ENCODE results near the gene MLLT3.

The MLLT3 gene

DNA sequence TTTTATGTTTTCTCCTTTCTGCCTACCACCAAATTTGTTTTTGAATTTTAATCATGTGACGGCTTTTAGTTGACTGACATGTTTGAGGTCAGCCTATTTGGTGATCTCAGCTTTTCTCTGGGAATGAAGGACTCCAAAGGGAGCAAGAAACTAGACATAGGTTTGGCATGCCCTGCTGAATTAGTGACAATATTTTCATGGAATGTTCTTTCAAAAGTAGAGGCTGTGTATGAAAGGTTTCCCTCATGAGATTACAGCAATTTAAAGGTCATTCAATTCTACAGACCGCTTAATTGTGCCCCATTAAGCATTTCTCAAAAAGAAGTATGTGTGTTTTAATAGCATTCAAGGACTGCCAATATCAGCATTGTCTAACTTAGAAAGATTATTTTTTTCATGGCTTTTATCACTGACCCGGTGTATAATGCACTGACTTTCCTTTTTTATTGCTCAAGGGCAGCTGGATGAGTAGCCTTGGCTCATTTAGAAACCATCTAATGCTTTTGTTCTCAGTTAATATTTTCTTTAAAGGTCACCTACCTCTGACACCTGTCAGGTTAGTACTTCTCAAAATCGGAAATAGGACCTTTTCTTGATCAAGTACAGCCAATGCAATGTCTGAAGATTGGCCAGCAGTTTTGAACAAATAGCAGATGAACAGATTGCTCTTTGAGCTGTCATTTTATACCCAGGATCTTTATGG lies 8.1 kb upstream of the MLLT3 start:
- TF ChIP-seq ISL1 (CRISPR knock-in tag; IDR thresholded peaks at IDR 0.05), result peak; percentile 49
- TF ChIP-seq TOX (CRISPR knock-in tag; IDR thresholded peaks at IDR 0.05; ENCODE audit: borderline replicate concordance), result no peak
- no peak for ATAC-seq

DNA sequence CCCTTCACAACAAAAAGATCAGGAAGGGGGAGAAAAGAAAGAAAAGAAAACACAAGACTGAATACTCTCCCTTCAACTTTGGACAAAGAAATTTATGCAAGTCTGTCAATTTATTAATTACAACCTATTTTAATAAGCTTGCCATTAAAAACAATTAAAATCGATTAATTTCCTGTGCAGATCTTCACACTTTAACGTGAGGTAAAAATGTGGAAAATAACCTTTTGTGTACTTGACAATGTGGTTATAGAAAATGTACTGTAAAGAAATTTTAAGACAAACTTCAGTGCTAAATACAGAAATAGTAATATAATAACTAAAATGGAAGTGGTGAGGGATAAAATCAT lies 2.7 kb upstream of the MLLT3 start:
- ATAC-seq, result no peak
- no peak for TF ChIP-seq ESRRG (CRISPR knock-in tag; IDR thresholded peaks at IDR 0.05)
- TF ChIP-seq, protein P1, sequence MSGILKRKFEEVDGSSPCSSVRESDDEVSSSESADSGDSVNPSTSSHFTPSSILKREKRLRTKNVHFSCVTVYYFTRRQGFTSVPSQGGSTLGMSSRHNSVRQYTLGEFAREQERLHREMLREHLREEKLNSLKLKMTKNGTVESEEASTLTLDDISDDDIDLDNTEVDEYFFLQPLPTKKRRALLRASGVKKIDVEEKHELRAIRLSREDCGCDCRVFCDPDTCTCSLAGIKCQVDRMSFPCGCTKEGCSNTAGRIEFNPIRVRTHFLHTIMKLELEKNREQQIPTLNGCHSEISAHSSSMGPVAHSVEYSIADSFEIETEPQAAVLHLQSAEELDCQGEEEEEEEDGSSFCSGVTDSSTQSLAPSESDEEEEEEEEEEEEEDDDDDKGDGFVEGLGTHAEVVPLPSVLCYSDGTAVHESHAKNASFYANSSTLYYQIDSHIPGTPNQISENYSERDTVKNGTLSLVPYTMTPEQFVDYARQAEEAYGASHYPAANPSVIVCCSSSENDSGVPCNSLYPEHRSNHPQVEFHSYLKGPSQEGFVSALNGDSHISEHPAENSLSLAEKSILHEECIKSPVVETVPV (CRISPR knock-in tag; IDR thresholded peaks at IDR 0.05), result no peak
- TF ChIP-seq, protein P2, sequence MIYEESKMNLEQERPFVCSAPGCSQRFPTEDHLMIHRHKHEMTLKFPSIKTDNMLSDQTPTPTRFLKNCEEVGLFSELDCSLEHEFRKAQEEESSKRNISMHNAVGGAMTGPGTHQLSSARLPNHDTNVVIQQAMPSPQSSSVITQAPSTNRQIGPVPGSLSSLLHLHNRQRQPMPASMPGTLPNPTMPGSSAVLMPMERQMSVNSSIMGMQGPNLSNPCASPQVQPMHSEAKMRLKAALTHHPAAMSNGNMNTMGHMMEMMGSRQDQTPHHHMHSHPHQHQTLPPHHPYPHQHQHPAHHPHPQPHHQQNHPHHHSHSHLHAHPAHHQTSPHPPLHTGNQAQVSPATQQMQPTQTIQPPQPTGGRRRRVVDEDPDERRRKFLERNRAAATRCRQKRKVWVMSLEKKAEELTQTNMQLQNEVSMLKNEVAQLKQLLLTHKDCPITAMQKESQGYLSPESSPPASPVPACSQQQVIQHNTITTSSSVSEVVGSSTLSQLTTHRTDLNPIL (CRISPR knock-in tag; IDR thresholded peaks at IDR 0.05; ENCODE audit: low read depth), result no peak
- TF ChIP-seq OSR1 (CRISPR knock-in tag; IDR thresholded peaks at IDR 0.05), result no peak
- no peak for TF ChIP-seq CSDC2 (CRISPR knock-in tag; IDR thresholded peaks at IDR 0.05)
- TF ChIP-seq TCF4 (CRISPR knock-in tag; IDR thresholded peaks at IDR 0.05; ENCODE audit: borderline replicate concordance), result no peak
- TF ChIP-seq ZNF565 (CRISPR knock-in tag; conservative IDR thresholded peaks at IDR 0.05; ENCODE audit: low read depth), result no peak
- no peak for TF ChIP-seq ZNF70 (CRISPR knock-in tag; IDR thresholded peaks at IDR 0.05)
- no peak for TF ChIP-seq GLIS3 (CRISPR knock-in tag; IDR thresholded peaks at IDR 0.05)
- TF ChIP-seq PPARA (CRISPR knock-in tag; IDR thresholded peaks at IDR 0.05; ENCODE audit: borderline replicate concordance), result no peak
- no peak for TF ChIP-seq ARNTL (CRISPR knock-in tag; IDR thresholded peaks at IDR 0.05; ENCODE audit: borderline replicate concordance, low read depth)
- TF ChIP-seq, protein P3, sequence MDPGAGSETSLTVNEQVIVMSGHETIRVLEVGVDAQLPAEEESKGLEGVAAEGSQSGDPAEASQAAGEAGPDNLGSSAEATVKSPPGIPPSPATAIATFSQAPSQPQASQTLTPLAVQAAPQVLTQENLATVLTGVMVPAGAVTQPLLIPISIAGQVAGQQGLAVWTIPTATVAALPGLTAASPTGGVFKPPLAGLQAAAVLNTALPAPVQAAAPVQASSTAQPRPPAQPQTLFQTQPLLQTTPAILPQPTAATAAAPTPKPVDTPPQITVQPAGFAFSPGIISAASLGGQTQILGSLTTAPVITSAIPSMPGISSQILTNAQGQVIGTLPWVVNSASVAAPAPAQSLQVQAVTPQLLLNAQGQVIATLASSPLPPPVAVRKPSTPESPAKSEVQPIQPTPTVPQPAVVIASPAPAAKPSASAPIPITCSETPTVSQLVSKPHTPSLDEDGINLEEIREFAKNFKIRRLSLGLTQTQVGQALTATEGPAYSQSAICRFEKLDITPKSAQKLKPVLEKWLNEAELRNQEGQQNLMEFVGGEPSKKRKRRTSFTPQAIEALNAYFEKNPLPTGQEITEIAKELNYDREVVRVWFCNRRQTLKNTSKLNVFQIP (CRISPR knock-in tag; IDR thresholded peaks at IDR 0.05; ENCODE audit: borderline replicate concordance, low read depth), result no peak
- TF ChIP-seq, protein P4, sequence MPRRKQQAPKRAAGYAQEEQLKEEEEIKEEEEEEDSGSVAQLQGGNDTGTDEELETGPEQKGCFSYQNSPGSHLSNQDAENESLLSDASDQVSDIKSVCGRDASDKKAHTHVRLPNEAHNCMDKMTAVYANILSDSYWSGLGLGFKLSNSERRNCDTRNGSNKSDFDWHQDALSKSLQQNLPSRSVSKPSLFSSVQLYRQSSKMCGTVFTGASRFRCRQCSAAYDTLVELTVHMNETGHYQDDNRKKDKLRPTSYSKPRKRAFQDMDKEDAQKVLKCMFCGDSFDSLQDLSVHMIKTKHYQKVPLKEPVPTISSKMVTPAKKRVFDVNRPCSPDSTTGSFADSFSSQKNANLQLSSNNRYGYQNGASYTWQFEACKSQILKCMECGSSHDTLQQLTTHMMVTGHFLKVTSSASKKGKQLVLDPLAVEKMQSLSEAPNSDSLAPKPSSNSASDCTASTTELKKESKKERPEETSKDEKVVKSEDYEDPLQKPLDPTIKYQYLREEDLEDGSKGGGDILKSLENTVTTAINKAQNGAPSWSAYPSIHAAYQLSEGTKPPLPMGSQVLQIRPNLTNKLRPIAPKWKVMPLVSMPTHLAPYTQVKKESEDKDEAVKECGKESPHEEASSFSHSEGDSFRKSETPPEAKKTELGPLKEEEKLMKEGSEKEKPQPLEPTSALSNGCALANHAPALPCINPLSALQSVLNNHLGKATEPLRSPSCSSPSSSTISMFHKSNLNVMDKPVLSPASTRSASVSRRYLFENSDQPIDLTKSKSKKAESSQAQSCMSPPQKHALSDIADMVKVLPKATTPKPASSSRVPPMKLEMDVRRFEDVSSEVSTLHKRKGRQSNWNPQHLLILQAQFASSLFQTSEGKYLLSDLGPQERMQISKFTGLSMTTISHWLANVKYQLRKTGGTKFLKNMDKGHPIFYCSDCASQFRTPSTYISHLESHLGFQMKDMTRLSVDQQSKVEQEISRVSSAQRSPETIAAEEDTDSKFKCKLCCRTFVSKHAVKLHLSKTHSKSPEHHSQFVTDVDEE (CRISPR knock-in tag; IDR thresholded peaks at IDR 0.05), result no peak
- no peak for TF ChIP-seq ZNF8 (CRISPR knock-in tag; IDR thresholded peaks at IDR 0.05)
- TF ChIP-seq, protein P5, sequence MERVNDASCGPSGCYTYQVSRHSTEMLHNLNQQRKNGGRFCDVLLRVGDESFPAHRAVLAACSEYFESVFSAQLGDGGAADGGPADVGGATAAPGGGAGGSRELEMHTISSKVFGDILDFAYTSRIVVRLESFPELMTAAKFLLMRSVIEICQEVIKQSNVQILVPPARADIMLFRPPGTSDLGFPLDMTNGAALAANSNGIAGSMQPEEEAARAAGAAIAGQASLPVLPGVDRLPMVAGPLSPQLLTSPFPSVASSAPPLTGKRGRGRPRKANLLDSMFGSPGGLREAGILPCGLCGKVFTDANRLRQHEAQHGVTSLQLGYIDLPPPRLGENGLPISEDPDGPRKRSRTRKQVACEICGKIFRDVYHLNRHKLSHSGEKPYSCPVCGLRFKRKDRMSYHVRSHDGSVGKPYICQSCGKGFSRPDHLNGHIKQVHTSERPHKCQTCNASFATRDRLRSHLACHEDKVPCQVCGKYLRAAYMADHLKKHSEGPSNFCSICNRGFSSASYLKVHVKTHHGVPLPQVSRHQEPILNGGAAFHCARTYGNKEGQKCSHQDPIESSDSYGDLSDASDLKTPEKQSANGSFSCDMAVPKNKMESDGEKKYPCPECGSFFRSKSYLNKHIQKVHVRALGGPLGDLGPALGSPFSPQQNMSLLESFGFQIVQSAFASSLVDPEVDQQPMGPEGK (CRISPR knock-in tag; IDR thresholded peaks at IDR 0.05; ENCODE audit: borderline replicate concordance), result no peak
- TF ChIP-seq TOX (CRISPR knock-in tag; IDR thresholded peaks at IDR 0.05; ENCODE audit: borderline replicate concordance), result no peak
- no peak for TF ChIP-seq SNAI2 (CRISPR knock-in tag; IDR thresholded peaks at IDR 0.05)
- no peak for TF ChIP-seq ZFP30 (CRISPR knock-in tag; IDR thresholded peaks at IDR 0.05)
- no peak for TF ChIP-seq RARB (CRISPR knock-in tag; IDR thresholded peaks at IDR 0.05)
- TF ChIP-seq BACH2 (CRISPR knock-in tag; IDR thresholded peaks at IDR 0.05; ENCODE audit: borderline replicate concordance), result no peak

Data from SK-N-SH treated with all-trans-retinoic acid at 6 μM for 48 hours (cell line).